Progenitor cell of endocrine pancreas (in vitro differentiated cells): ENCODE measurements around the gene AOPEP. TPM values are rescaled to one million over a fixed set of nuclear protein-coding genes. Genes with fewer than 3 reads are reported as not detected.

Experiments
- DNase-seq: peaks from one replicate; pipeline ENCODE4 v3.0.0; 2021; ENCODE audit warnings: low spot score; ENCODE audit not compliant: unreplicated experiment
- H3K27ac Mint-ChIP-seq: 2 replicates; pipeline ENCODE4 v1.8.0; 2021; ENCODE audit warnings: mild to moderate bottlenecking, moderate library complexity, mixed read lengths
- H3K27me3 Mint-ChIP-seq: 2 replicates; pipeline ENCODE4 v1.8.0; 2021; ENCODE audit warnings: mixed read lengths
- H3K36me3 Mint-ChIP-seq: 2 replicates; pipeline ENCODE4 v1.8.0; 2022; ENCODE audit warnings: mixed read lengths; ENCODE audit not compliant: insufficient read depth
- H3K4me1 Mint-ChIP-seq: 2 replicates; pipeline ENCODE4 v1.8.0; 2021; ENCODE audit warnings: low read depth, mixed read lengths
- H3K4me3 Mint-ChIP-seq: 2 replicates; pipeline ENCODE4 v1.8.0; 2021; ENCODE audit warnings: low read depth, mild to moderate bottlenecking, moderate library complexity, mixed read lengths
- H3K9me3 Mint-ChIP-seq: 2 replicates; pipeline ENCODE4 v1.8.0; 2021; ENCODE audit warnings: low read depth, mixed read lengths
- CTCF ChIP-seq: fragments of 200-600 bp; sonication (generic); IDR thresholded peaks from one replicate; pipeline ENCODE4 v1.5.0; 2021; ENCODE audit warnings: antibody characterized with exemption, mild to moderate bottlenecking; ENCODE audit not compliant: unreplicated experiment
- total RNA-seq: library from RNA; stranded (reverse); gene quantifications from 2 replicates; pipeline ENCODE4 v1.2.1, GENCODE V29; 2021

AOPEP gene
- total RNA-seq, 1 donor from 2014 or later, result 58.2 TPM

- H3K27ac Mint-ChIP-seq, result peak overlapping the region; percentile 36
- TF ChIP-seq CTCF, result no peak
- no peaks in the 10 kb centered on the region for H3K27me3 Mint-ChIP-seq
- H3K9me3 Mint-ChIP-seq, result no peaks in the 10 kb centered on the region
- H3K4me1 Mint-ChIP-seq, result peaks cover 37% of the 10 kb centered on the region
- DNase-seq, result no peak
- H3K36me3 Mint-ChIP-seq, result peaks cover 14% of the 10 kb centered on the region
- no peak overlapping the region for H3K4me3 Mint-ChIP-seq
Measured at GRCh38 chr9:94824913-94825610, 98.6 kb downstream of the AOPEP start.

- Mint-ChIP-seq H3K27ac (peak overlapping the region; percentile 36), H3K4me3 (no peak overlapping the region), H3K36me3 (peaks cover 17% of the 10 kb centered on the region), H3K9me3 (peaks cover 2% of the 10 kb centered on the region), H3K4me1 (peaks cover 35% of the 10 kb centered on the region), H3K27me3 (no peaks in the 10 kb centered on the region)
- no peak for DNase-seq
- no peak for TF ChIP-seq CTCF
Measured at GRCh38 chr9:94825611-94825958, 99.1 kb downstream of the AOPEP start.

GRCh38 chr9:94826044-94826443 lies 99.5 kb downstream of the AOPEP start:
- no peak overlapping the region for H3K4me3 Mint-ChIP-seq
- H3K27me3 Mint-ChIP-seq, result no peaks in the 10 kb centered on the region
- H3K27ac Mint-ChIP-seq, result no peak overlapping the region
- peaks cover 22% of the 10 kb centered on the region for H3K36me3 Mint-ChIP-seq
- peaks cover 35% of the 10 kb centered on the region for H3K4me1 Mint-ChIP-seq
- TF ChIP-seq CTCF, result no peak
- H3K9me3 Mint-ChIP-seq, result peaks cover 5% of the 10 kb centered on the region
- DNase-seq, result no peak

- TF ChIP-seq CTCF, result no peak
- peaks cover 7% of the 10 kb centered on the region for H3K9me3 Mint-ChIP-seq
- no peak for DNase-seq
- peaks cover 26% of the 10 kb centered on the region for H3K36me3 Mint-ChIP-seq
- H3K27me3 Mint-ChIP-seq, result no peaks in the 10 kb centered on the region
- H3K27ac Mint-ChIP-seq, result no peak overlapping the region
- H3K4me3 Mint-ChIP-seq, result no peak overlapping the region
- H3K4me1 Mint-ChIP-seq, result peaks cover 35% of the 10 kb centered on the region
Measured at GRCh38 chr9:94826644-94827410, 100.3 kb downstream of the AOPEP start.

GRCh38 chr9:94827584-94828304 lies 101.2 kb downstream of the AOPEP start:
- Mint-ChIP-seq H3K4me3 (no peak overlapping the region), H3K4me1 (peaks cover 29% of the 10 kb centered on the region), H3K27ac (peak overlapping the region; percentile 50), H3K9me3 (peaks cover 7% of the 10 kb centered on the region), H3K36me3 (peaks cover 27% of the 10 kb centered on the region), H3K27me3 (no peaks in the 10 kb centered on the region)
- TF ChIP-seq CTCF, result no peak
- DNase-seq, result no peak
